H9 (cell line): ENCODE data around the gene PEX12. TPM values are rescaled to one million over a fixed set of nuclear protein-coding genes. Genes with fewer than 3 reads are reported as not detected.

Experiments used
- DNase-seq: peaks from one replicate; pipeline ENCODE4 v3.0.0-alpha.2; 2017
- H2AFZ ChIP-seq: one replicate; pipeline ENCODE4 v1.6.1; 2013; ENCODE audit warnings: mild to moderate bottlenecking, low read length, control low read depth, moderate library complexity
- H2AK5ac ChIP-seq: 2 replicates; pipeline ENCODE4 v1.6.1; 2013; ENCODE audit warnings: low read length, control low read depth, mixed read lengths; ENCODE audit not compliant: insufficient read length
- H2BK120ac ChIP-seq: one replicate; pipeline ENCODE4 v1.6.1; 2013; ENCODE audit warnings: low read depth, mild to moderate bottlenecking, low read length, control low read depth, inconsistent platforms; ENCODE audit not compliant: poor library complexity, severe bottlenecking
- H2BK12ac ChIP-seq: 2 replicates; pipeline ENCODE4 v1.6.1; 2013; ENCODE audit warnings: low read length, control low read depth, mixed read lengths, low read depth; ENCODE audit not compliant: insufficient read length
- H2BK15ac ChIP-seq: 2 replicates; pipeline ENCODE4 v1.6.1; 2013; ENCODE audit warnings: low read depth, low read length, control low read depth
- H2BK20ac ChIP-seq: one replicate; pipeline ENCODE4 v1.6.1; 2013; ENCODE audit warnings: low read depth, mild to moderate bottlenecking, low read length, control low read depth, inconsistent platforms; ENCODE audit not compliant: poor library complexity, severe bottlenecking
- H2BK5ac ChIP-seq: 2 replicates; pipeline ENCODE4 v1.6.1; 2013; ENCODE audit warnings: low read length, control low read depth, mixed read lengths; ENCODE audit not compliant: insufficient read length
- H3K14ac ChIP-seq: 2 replicates; pipeline ENCODE4 v1.6.1; 2013; ENCODE audit warnings: low read length, control low read depth; ENCODE audit not compliant: insufficient read depth
- H3K18ac ChIP-seq: 2 replicates; pipeline ENCODE4 v1.6.1; 2013; ENCODE audit warnings: low read depth, mild to moderate bottlenecking, mixed read lengths, low read length, control low read depth; ENCODE audit not compliant: insufficient read length
- H3K23ac ChIP-seq: 2 replicates; pipeline ENCODE4 v1.6.1; 2013; ENCODE audit warnings: low read length, control low read depth, mixed read lengths, low read depth; ENCODE audit not compliant: insufficient read length
- H3K23me2 ChIP-seq: 2 replicates; pipeline ENCODE4 v1.6.1; 2013; ENCODE audit warnings: low read depth, mild to moderate bottlenecking, mixed read lengths, low read length, control low read depth; ENCODE audit not compliant: insufficient read length, poor library complexity, severe bottlenecking
- H3K27ac ChIP-seq: 2 replicates; pipeline ENCODE4 v1.5.1; 2013; ENCODE audit warnings: low read length, control low read depth, mixed read lengths, low read depth; ENCODE audit not compliant: insufficient read length
- H3K27me3 ChIP-seq: 2 replicates; pipeline ENCODE4 v1.6.1; 2013; ENCODE audit warnings: low read length, control low read depth, inconsistent platforms; ENCODE audit not compliant: insufficient read depth
- H3K4ac ChIP-seq: 2 replicates; pipeline ENCODE4 v1.6.1; 2013; ENCODE audit warnings: low read depth, mild to moderate bottlenecking, control low read depth, inconsistent platforms, low read length, moderate library complexity
- H3K4me1 ChIP-seq: 2 replicates; pipeline ENCODE4 v1.6.1; 2013; ENCODE audit warnings: low read length, control low read depth, inconsistent platforms; ENCODE audit not compliant: insufficient read depth
- H3K4me2 ChIP-seq: 2 replicates; pipeline ENCODE4 v1.6.1; 2013; ENCODE audit warnings: low read length, control low read depth, mixed read lengths; ENCODE audit not compliant: insufficient read length, insufficient read depth
- H3K56ac ChIP-seq: 2 replicates; pipeline ENCODE4 v1.6.1; 2013; ENCODE audit warnings: low read depth, mild to moderate bottlenecking, mixed read lengths, low read length, control low read depth; ENCODE audit not compliant: insufficient read length
- H3K79me1 ChIP-seq: 2 replicates; pipeline ENCODE4 v1.6.1; 2013; ENCODE audit warnings: low read depth, mild to moderate bottlenecking, moderate library complexity, low read length, control low read depth, inconsistent platforms; ENCODE audit not compliant: insufficient read depth, poor library complexity, severe bottlenecking
- H3K79me2 ChIP-seq: 2 replicates; pipeline ENCODE4 v1.6.1; 2013; ENCODE audit warnings: low read length, control low read depth, inconsistent platforms; ENCODE audit not compliant: insufficient read depth
- H3K9ac ChIP-seq: 2 replicates; pipeline ENCODE4 v1.6.1; 2013; ENCODE audit warnings: low read length, control low read depth, mixed read lengths; ENCODE audit not compliant: insufficient read length; ENCODE audit errors: extremely low read depth
- H3K9me3 ChIP-seq: one replicate; pipeline ENCODE4 v1.6.1; 2013; ENCODE audit warnings: low read depth, low read length, inconsistent platforms; ENCODE audit not compliant: control insufficient read depth
- H3T11ph ChIP-seq: one replicate; pipeline ENCODE4 v1.6.1; 2013; ENCODE audit warnings: mild to moderate bottlenecking, low read length, control low read depth, inconsistent platforms
- H4K20me1 ChIP-seq: one replicate; pipeline ENCODE4 v1.6.1; 2013; ENCODE audit not compliant: control insufficient read depth, insufficient read length, insufficient read depth
- H4K5ac ChIP-seq: 2 replicates; pipeline ENCODE4 v1.6.1; 2013; ENCODE audit warnings: low read depth, mild to moderate bottlenecking, mixed read lengths, low read length, control low read depth; ENCODE audit not compliant: insufficient read length
- H4K8ac ChIP-seq: replicated peaks from 2 replicates; pipeline ENCODE4 v1.6.1; 2013; ENCODE audit warnings: low read length, control low read depth, mixed read lengths, low read depth; ENCODE audit not compliant: insufficient read length
- H4K91ac ChIP-seq: 2 replicates; pipeline ENCODE4 v1.6.1; 2013; ENCODE audit warnings: low read depth, mild to moderate bottlenecking, moderate library complexity, mixed read lengths, low read length, control low read depth; ENCODE audit not compliant: insufficient read length
- H3K27ac Mint-ChIP-seq, 3 experiments: 2 replicates in 2 of 3; 3 replicates in 1 of 3; pipeline ENCODE4 v1.8.0; 2020 to 2021; ENCODE audit warnings: mixed read lengths in 3 of 3, mild to moderate bottlenecking in 1 of 3, moderate library complexity in 1 of 3
- H3K27me3 Mint-ChIP-seq: 2 replicates; pipeline ENCODE4 v1.8.0; 2021; ENCODE audit warnings: low read depth, mild to moderate bottlenecking, moderate library complexity, mixed read lengths
- H3K36me3 Mint-ChIP-seq, 3 experiments: 2 replicates in 2 of 3; 3 replicates in 1 of 3; pipeline ENCODE4 v1.8.0; 2020 to 2021; ENCODE audit warnings: low read depth in 3 of 3, mixed read lengths in 3 of 3; ENCODE audit not compliant: insufficient read depth in 1 of 3
- H3K4me1 Mint-ChIP-seq, 2 experiments: 2 replicates each; pipeline ENCODE4 v1.8.0; 2020; ENCODE audit warnings: mixed read lengths in 2 of 2
- H3K4me3 Mint-ChIP-seq, 2 experiments: 2 replicates in 1 of 2; 3 replicates in 1 of 2; pipeline ENCODE4 v1.8.0; 2020 to 2021; ENCODE audit warnings: mild to moderate bottlenecking in 2 of 2, mixed read lengths in 2 of 2, moderate library complexity in 1 of 2
- H3K9me3 Mint-ChIP-seq, 2 experiments: 2 replicates in 1 of 2; 3 replicates in 1 of 2; pipeline ENCODE4 v1.8.0; 2020; ENCODE audit warnings: mild to moderate bottlenecking in 2 of 2, mixed read lengths in 2 of 2, moderate library complexity in 1 of 2
- CTCF ChIP-seq: fragments of 200-600 bp; sonication (generic); conservative IDR thresholded peaks from 3 replicates; pipeline ENCODE4 v1.8.0; 2021; ENCODE audit warnings: antibody characterized with exemption, mild to moderate bottlenecking
- WGBS: extraction: QIAGEN DNeasy Blood & Tissue Kit; methylation state at CpG from one replicate; pipeline ENCODE4 v1.1.7; 2013; ENCODE audit warnings: missing lambda C conversion rate, low lambda C conversion rate, mixed read lengths; ENCODE audit not compliant: insufficient read length; ENCODE audit errors: extremely low coverage; 5-methylcytosine and 5-hydroxymethylcytosine counted together
- total RNA-seq: library from RNA; stranded (reverse); gene quantifications from 2 replicates; pipeline ENCODE4 v1.2.1, GENCODE V29; 2021

PEX12 gene
- total RNA-seq, 1 experiment from 2014 or later: 5.4 TPM

GRCh38 chr17:35614810-35615209 is 36.4 kb upstream of the PEX12 start:
- no peak overlapping the region for H3K23ac ChIP-seq
- no peak overlapping the region for H3K27ac Mint-ChIP-seq
- no peak for DNase-seq
- no peaks in the 10 kb centered on the region for H3K27me3 ChIP-seq
- no peak overlapping the region for H2BK120ac ChIP-seq
- no peaks in the 10 kb centered on the region for H3K23me2 ChIP-seq
- no peak overlapping the region for H3K4ac ChIP-seq
- no peak overlapping the region for H3K18ac ChIP-seq
- H3K14ac ChIP-seq: no peak overlapping the region
- H3T11ph ChIP-seq: no peak overlapping the region
- TF ChIP-seq CTCF: no peak
- no peak overlapping the region for H3K9ac ChIP-seq
- no peak overlapping the region for H4K8ac ChIP-seq
- no peaks in the 10 kb centered on the region for H4K20me1 ChIP-seq
- H3K27me3 Mint-ChIP-seq: no peaks in the 10 kb centered on the region
- H2BK15ac ChIP-seq: no peak overlapping the region
- H4K91ac ChIP-seq: no peak overlapping the region
- no peak overlapping the region for H4K5ac ChIP-seq
- no peaks in the 10 kb centered on the region for H3K9me3 Mint-ChIP-seq
- H3K36me3 Mint-ChIP-seq: peaks cover under 1 to 23% (median 10%) of the 10 kb centered on the region in 3 experiments; a peak in 6 of 7 replicates
- H2AFZ ChIP-seq: no peak overlapping the region
- H3K4me1 ChIP-seq: no peaks in the 10 kb centered on the region
- no peak overlapping the region for H3K4me2 ChIP-seq
- no peaks in the 10 kb centered on the region for H3K4me1 Mint-ChIP-seq
- no peaks in the 10 kb centered on the region for H3K79me1 ChIP-seq
- no peak overlapping the region for H2BK5ac ChIP-seq
- no peaks in the 10 kb centered on the region for H3K79me2 ChIP-seq
- H2BK12ac ChIP-seq: no peak overlapping the region
- no peak overlapping the region for H3K4me3 Mint-ChIP-seq
- H2BK20ac ChIP-seq: no peak overlapping the region
- no peaks in the 10 kb centered on the region for H3K9me3 ChIP-seq
- no peak overlapping the region for H2AK5ac ChIP-seq
- no CpG with 5 or more reads among the region's 3 CpGs for WGBS
- no peak overlapping the region for H3K56ac ChIP-seq
- H3K27ac ChIP-seq: no peak overlapping the region
